HG03571 (cell line): Measurements from ENCODE around the gene OR10K2.
"Not testable (repeated sequence)": the region's sequence is repeated elsewhere in the genome, so short reads cannot be mapped to it uniquely, and the experiment has no call there.

ENCODE experiments used
- ATAC-seq: cut with Tn5 transposase; IDR thresholded peaks from one replicate; pipeline ENCODE4 v1.9.1; 2021; ENCODE audit not compliant: unreplicated experiment

Gene OR10K2, protein sequence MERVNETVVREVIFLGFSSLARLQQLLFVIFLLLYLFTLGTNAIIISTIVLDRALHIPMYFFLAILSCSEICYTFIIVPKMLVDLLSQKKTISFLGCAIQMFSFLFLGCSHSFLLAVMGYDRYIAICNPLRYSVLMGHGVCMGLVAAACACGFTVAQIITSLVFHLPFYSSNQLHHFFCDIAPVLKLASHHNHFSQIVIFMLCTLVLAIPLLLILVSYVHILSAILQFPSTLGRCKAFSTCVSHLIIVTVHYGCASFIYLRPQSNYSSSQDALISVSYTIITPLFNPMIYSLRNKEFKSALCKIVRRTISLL

DNA sequence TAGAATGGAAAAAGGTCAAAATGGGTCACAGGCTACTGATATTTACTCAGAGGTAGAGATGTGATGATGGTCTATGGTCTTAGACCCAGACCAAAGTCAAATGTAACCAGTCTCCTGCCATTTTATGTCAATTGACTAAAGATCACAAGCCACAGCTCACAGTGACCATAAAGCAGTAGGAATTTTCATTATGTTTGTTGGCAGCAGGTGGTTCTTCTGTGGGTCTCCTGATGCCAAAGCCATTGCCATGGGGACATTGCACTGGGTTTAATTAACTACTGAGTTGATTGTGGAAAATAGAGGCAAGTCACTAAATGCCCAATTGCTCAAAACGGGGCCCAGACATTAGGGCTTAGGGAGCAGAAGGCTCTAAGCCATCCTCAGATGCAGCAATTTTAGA is at the start of gene OR10K2:
Gene OR10K2, minus strand, starts transcription at position 101 of the 400 bp plus-strand sequence. CDS start 5,371 bp downstream, outside the sequence.
- no peak for ATAC-seq

DNA sequence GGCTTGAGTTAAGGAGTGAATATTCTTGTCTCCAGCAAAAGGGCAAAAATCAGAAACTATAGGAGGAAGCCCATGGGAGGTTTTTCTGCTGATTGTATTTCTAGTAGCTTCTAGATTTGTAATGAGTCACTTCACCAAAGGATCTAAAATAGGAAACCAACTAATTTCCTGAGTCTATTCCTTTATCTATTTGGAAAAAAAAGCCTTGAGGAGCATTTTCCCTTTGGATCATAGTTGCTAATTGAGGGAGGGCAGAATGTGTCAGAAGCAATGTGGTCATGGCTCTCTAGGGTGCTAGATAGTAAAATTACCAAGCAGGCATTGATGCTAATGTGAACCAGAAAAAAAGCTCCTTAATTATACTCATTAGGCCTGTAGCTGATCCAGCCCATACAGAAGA is 45.9 kb upstream of the OR10K2 start, which contains the start of gene OR10R2:
Gene OR10R2, plus strand, starts transcription at position 301 of the 400 bp plus-strand sequence. CDS start 106 bp downstream, outside the sequence.
- no peak for ATAC-seq

DNA sequence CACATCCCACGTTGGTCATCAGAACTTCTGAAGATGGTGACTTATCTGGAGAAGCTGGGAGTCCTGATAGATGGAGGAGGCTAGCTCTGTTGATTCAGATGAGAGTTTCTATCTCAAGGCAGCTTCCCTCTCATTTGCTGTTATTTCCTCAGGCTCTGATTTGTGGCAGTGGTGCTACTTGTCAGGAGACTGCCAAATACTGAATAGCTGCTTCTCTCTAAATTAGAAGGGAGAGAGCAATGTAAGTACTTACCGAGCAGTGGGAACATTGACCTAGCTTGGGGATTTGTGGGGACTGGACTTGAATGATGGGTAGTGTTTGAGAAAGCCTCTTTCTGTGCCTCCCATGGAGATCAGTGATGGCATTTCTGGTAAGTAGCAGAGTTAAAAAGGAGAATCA is 35.5 kb upstream of the OR10K2 start, which contains the start of gene OR10K1:
Gene OR10K1, plus strand, starts transcription at position 301 of the 400 bp plus-strand sequence. CDS start 3,728 bp downstream, outside the sequence.
- no peak for ATAC-seq

DNA sequence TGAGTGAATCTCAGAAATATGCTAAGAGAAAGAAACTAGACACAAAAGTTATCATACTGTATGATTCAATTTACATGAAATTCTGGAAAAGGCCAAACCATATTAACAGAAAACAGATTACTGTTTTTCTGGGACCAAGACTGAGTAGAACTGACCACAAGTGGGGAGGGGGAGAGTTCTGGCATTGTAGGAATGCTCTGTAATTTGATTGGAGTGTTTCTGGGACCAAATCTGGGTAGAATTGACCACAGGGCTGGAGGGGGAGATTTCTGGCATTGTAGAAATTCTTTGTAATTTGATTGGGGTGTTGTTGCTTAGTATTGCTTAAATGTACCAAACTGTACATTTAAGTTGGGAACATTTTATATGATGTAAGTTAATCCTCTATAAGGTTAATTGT is 32.2 kb upstream of the OR10K2 start:
- no peak for ATAC-seq

DNA sequence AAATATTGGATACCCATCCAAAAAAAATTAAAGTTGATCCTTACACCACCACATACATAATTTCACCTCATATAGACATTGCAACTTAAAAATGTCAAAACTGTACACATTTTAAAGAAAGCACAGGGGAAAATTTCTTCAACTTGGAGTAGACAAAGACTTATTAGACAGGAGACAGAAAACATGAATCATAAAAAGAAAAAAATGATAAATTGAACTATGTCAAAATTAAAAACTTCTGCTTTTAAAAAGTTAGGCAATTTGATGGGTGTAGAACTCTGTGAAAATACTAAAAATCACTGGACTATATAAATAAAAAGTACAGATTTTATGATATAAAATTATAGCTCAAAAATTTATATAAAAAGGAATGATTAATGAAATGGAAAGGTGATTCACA is 31.2 kb upstream of the OR10K2 start:
- no peak for ATAC-seq

DNA sequence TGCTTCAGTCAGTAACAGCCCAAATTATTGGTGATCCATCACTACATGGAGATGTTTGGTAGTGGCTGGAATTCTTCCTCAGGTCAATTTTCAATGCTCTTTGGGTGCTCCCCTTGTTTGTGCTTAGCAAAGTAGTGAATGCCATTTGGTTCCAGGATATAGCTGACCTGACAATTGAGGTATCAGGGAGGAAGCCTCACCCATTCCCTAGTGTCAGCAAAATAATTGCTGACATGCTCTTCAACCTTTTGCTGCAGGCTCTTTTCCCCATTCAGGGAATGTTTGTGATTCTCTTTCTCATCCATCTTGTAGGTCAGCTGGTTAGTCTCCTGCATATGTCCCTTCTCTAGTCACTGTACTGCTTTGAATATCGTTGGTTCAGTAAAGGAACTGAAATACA is 28.5 kb upstream of the OR10K2 start:
- no peak for ATAC-seq

DNA sequence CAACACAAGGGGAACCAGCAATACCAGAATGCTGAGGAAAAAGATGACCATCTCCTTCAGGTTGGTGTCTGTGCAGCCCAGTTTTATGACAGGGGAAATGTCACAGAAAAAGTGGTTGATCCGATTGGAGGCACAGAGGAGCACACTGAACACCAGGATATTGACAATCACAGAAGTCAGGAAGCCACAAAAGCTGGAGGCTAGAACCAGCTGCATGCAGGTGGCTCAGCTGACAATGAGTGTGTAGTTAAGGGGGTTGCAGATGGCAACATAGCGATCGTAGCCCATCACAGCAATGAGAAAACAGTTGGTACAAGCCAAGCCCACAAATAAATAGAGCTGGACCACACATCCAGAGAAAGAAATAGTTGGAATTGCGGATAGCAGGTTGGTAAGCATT is 19.3 kb upstream of the OR10K2 start:
- ATAC-seq: no peak

DNA sequence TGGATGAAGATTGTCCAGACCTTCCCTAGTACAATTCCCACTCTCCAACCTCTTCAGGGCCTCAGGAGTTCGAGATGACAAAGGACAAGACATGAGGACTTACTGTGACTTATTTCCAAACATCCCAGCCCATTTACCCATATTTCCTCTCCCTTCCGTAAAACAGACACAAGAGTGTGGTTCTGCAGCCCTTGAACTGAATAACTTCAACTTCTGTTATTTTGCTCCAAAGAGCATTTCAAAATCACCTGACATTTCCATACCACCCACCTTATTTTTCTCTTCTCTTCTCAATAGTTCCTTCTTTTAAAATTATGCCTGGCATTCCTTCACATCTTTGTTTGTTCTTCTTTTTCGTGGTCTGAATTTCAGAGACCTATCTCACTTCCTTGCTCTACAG is 8.7 kb upstream of the OR10K2 start:
- ATAC-seq: no peak

DNA sequence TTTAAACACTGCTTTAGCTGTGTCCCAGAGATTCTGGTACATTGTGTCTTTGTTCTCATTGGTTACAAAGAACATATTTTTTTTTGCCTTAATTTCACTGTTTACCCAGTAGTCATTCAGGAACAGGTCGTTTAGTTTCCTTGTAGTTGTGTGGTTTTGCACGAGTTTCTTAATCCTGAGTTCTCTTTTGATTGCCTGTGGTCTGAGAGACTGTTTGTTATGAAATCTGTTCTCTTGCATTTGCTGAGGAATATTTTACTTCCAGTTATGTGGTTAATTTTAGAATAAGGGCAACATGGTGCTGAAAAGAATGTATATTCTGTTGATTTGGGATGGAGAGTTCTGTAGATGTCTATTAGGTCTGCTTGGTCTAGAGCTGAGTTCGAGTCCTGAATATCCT is 4.1 kb upstream of the OR10K2 start:
- ATAC-seq: not testable (repeated sequence)

DNA sequence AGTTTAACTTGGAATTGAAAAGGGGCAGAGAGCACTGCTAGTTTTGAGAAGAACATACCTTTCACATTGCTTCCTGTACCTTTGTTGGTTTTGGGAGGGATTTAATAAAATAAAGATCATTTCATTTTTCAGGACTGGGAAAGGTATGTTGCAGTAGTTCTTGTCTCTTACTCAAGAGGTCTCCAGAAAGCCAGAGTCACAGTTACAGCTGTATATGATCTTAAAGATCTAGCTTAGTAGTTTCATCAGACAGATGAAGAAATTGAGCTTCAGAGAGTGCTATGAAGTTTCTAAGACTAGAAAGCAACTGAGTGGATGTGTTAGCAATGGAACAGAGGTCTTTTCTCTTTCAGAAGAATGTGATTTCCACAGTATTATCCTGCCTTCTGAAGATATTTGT is 1.0 kb downstream of the OR10K2 start:
- ATAC-seq: no peak

DNA sequence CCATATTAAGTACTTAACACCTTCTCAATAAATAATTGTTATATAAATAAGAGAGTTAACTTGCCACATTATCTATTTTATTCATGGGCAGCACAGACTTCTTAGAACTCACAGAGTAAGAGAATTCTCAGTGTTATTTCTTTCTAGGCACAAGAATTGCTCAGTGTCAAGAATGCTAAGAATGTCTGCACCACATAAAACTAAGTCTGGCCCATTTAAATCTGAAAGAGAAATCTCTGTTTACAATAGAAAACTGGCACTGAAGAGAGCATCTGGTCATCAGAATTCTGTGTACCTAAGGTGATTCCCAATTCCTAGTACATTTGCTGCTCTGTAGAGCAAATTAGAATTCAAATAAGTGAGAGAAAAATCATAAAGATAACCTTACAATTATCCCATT is 3.8 kb downstream of the OR10K2 start:
- no peak for ATAC-seq

DNA sequence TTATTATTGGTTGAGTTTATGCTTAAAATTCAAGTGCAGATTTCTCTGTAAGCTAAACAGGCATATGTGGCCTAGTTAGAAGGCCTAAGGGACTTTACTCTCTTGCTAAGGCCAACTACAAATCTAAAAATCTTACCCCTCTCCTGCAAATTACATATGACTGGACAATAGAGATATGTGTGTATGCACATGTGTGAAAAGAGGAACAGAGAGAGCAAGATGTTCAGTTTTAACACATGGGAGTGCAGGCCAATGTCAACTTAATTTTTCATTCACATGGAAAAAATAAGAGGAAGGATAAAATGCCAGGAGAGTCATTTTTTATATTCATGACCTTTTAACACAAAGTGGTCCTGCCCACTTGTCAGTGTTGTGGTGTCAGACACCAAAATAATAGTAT is 8.5 kb downstream of the OR10K2 start:
- ATAC-seq: no peak

DNA sequence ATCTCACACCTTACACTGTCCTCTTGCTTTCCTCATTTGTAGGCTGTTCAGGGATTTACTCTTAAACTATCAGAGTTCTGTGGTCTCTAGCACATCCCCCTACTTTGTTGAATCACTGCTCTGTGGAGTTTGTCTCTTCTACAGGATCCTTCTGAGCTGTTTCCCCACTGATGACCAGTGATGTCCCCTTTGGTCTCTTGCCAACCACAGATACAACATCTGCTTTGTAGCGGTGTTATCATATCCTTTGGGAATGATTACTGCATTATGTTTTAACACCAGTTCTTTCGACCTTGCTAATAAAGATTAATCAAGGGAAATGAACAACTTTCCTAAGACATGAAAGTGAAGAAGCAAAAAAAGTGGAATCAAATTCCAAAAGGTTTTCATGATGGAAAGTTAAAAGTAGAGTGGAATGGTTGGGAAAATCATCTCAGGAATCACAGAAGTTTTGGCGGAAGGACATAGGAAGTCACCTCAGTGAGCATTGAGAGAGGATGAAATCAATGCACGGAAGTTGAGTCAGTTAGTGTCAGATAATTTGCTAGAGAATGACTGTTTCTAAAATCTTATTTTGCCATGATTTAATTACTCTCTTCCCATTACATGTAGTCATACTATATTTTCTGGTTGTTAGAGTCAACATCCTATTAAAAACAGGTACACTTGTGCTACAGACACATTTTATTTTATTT is 11.2 kb downstream of the OR10K2 start:
- ATAC-seq: no peak

DNA sequence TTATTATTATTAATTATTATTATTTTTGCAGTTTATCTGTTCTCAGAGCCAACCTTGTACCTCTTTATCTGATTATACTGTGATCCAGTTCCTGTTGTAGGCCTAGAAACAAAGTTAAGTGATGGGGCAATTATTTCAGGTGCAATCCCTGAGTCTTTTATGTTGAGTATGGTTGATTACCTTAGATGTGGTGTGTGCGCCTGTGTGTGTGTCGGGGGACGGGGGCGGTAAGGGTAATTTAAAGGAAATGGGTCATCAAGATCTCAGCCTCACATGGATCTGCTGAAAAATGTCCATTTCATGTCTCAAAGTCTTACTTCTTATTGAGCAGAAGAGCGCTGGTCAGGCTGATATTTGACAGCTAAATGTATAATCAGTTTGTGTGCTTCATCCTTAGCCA is 18.9 kb downstream of the OR10K2 start:
- no peak for ATAC-seq

DNA sequence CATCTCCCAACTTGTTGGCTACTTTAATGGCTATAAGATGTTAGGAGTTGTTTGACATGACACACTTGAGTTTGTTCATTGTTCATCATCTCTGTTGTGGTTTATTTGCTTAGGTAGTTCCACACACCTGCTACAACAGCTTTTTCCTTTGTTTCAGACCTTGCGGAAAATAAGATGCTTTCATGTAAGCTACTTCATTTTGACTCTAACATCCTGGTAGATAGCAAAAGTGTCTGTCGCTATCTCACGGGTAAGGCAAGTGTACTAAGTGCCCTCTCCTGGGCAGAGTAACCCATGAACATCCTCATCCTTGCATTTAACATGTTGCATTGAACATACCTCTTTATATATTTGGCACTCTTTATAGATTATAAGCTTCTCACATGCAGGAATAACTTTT is 25.2 kb downstream of the OR10K2 start:
- ATAC-seq: no peak

DNA sequence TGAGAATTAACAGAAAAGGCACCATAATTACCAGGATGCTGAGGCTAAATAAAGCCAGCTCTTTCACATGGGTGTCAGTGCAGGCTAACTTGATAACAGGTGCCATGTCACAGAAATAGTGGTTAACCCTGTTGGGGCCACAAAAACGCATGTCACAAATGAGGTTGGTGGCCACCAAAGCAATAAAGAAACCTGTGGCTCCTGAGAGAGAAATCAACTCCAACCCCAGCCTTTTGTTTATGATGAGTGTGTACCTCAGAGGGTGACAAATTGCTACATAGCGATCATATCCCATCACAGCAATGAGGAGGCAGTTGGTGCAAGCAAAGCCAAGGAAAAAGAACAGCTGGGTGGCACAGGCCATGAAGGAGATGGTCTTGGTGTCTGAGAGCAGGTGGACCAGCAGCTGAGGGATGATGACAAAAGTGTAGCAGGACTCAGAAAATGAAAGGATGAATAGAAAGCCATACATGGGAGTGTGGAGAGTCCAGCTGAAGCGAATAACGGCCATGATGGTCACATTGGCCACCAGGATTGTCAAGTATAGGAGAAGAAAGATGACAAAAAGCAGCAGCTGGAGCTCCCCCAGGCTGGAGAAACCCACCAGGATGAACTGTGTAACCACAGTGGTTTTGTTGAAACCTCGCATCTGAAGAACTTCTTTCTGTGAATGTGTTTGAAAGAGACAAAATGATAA is 27.1 kb downstream of the OR10K2 start, which contains the start of gene OR10T2:
Gene OR10T2, minus strand, starts transcription at position 649 of the 697 bp plus-strand sequence. Its CDS starts 0 bp downstream, at position 649.
- ATAC-seq: no peak

DNA sequence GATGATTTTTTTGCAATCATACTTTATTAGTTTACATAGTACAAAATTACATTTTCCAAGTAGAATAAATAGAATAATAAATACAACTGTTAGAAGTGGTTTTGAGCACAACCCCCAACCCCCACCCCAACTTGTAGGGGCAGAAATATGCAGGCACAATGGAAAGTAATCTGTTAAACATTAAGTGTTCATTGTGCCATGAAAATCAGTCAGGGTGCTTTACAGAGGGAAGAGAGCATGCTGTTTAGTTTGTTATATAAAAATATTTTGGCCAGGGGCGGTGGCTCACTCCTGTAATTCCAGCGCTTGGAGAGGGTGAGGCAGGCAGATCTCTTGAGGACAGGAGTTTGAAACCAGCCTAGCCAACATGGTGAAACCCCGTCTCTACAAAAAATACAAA is 29.4 kb downstream of the OR10K2 start:
- no peak for ATAC-seq

DNA sequence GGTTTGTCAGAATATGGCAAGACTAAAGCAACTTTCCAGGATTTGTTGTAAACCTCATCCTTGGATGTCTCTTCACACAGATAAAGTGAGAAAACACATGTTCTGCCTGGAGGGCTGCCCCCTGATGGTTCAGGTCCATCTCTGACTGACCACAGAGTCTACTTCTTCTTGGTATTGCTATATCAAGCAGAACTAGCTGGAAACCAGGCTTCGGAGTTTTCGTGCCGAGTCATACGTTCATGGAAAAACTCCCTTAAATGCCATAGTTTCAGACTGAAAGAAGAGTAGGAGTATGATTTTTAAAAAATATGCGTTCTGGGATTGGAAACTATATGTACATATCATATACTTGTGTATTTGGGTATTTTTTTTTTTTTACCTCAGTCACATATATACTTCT is 32.6 kb downstream of the OR10K2 start:
- ATAC-seq: no peak

DNA sequence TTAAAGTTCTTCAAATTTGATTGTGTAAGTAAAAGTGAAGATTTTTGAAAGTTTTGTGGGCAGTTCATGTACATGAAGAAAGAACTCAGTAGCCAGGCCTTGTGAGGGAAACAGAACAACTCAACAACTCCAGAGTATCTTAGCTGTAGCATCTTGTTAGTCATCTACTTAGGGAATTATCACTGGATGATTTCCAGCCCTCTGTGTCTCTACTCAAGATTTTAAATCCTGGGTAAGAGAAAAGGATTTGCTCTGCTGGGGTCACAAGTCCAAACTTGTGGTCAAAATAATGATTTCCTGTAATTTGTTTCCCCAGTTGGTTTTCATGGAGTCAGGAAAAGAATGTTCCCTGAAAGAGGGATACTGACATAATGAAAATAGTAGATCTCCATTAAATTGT is 34.9 kb downstream of the OR10K2 start:
- ATAC-seq: no peak

DNA sequence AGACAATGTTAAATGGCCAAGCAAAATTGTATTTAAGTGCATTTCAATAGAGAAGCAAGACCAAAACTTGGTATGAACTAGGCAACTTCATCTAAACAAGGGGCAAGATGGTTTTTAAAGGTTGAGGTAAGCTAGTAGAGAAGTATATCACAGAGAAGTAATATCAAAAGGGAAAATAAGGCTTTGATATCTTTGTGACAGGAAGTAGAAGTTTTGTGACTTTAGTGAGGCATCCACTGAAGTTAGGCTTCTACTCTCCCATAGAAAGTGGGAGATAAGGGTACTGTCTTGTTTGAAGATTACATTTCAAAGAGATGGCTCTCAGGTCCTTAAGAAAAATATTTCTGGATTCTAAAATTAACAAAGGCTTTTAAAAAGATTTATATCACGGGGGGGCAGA is 35.7 kb downstream of the OR10K2 start:
- ATAC-seq: no peak

DNA sequence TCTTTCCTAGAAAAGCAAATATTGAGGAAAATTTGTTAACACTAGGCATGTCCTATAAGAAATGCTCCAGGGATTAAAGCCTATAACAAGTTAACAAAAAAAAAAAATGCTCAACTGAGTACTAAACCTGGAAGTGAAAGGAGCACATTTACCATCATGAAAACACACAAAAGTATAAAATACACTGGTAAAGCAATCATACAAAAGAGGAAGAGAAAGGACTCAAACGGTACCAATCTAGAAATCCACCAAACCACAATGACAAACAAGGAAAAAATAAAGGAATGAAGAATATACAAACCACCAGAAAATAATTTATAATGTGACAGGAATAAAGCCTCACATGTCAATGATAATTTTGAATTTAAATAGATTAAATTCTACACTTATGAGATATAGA is 51.2 kb downstream of the OR10K2 start:
- no peak for ATAC-seq

DNA sequence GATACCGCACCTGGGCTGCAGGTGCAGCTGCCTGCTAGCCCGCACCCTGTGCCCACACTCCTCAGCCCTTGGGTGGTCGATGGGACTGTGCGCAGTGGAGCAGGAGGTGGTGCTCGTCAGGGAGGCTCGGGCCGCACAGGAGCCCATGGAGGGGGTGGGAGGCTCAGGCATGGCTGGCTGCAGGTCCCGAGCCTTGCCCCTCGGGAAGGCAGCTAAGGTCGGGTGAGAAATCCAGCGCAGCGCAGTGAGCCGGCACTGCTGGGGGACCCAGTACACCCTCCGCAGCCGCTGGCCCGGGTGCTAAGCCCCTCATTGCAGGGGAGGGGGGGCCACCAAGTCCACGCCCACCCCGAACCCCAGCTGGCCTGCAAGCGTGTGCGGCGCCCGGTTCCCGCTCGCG is 51.9 kb downstream of the OR10K2 start:
- not testable (repeated sequence) for ATAC-seq
